H9 (cell line): Measurements from ENCODE around the gene TOGARAM1. TPM values are rescaled to one million over a fixed set of nuclear protein-coding genes. Genes with fewer than 3 reads are reported as not detected.

Experiments
- DNase-seq: peaks from one replicate; pipeline ENCODE4 v3.0.0-alpha.2; 2017
- H2AFZ ChIP-seq: one replicate; pipeline ENCODE4 v1.6.1; 2013; ENCODE audit warnings: mild to moderate bottlenecking, low read length, control low read depth, moderate library complexity
- H2AK5ac ChIP-seq: 2 replicates; pipeline ENCODE4 v1.6.1; 2013; ENCODE audit warnings: low read length, control low read depth, mixed read lengths; ENCODE audit not compliant: insufficient read length
- H2BK120ac ChIP-seq: one replicate; pipeline ENCODE4 v1.6.1; 2013; ENCODE audit warnings: low read depth, mild to moderate bottlenecking, low read length, control low read depth, inconsistent platforms; ENCODE audit not compliant: poor library complexity, severe bottlenecking
- H2BK12ac ChIP-seq: 2 replicates; pipeline ENCODE4 v1.6.1; 2013; ENCODE audit warnings: low read length, control low read depth, mixed read lengths, low read depth; ENCODE audit not compliant: insufficient read length
- H2BK15ac ChIP-seq: 2 replicates; pipeline ENCODE4 v1.6.1; 2013; ENCODE audit warnings: low read depth, low read length, control low read depth
- H2BK20ac ChIP-seq: one replicate; pipeline ENCODE4 v1.6.1; 2013; ENCODE audit warnings: low read depth, mild to moderate bottlenecking, low read length, control low read depth, inconsistent platforms; ENCODE audit not compliant: poor library complexity, severe bottlenecking
- H2BK5ac ChIP-seq: 2 replicates; pipeline ENCODE4 v1.6.1; 2013; ENCODE audit warnings: low read length, control low read depth, mixed read lengths; ENCODE audit not compliant: insufficient read length
- H3K14ac ChIP-seq: 2 replicates; pipeline ENCODE4 v1.6.1; 2013; ENCODE audit warnings: low read length, control low read depth; ENCODE audit not compliant: insufficient read depth
- H3K18ac ChIP-seq: 2 replicates; pipeline ENCODE4 v1.6.1; 2013; ENCODE audit warnings: low read depth, mild to moderate bottlenecking, mixed read lengths, low read length, control low read depth; ENCODE audit not compliant: insufficient read length
- H3K23ac ChIP-seq: 2 replicates; pipeline ENCODE4 v1.6.1; 2013; ENCODE audit warnings: low read length, control low read depth, mixed read lengths, low read depth; ENCODE audit not compliant: insufficient read length
- H3K23me2 ChIP-seq: 2 replicates; pipeline ENCODE4 v1.6.1; 2013; ENCODE audit warnings: low read depth, mild to moderate bottlenecking, mixed read lengths, low read length, control low read depth; ENCODE audit not compliant: insufficient read length, poor library complexity, severe bottlenecking
- H3K27ac ChIP-seq: 2 replicates; pipeline ENCODE4 v1.5.1; 2013; ENCODE audit warnings: low read length, control low read depth, mixed read lengths, low read depth; ENCODE audit not compliant: insufficient read length
- H3K27me3 ChIP-seq: 2 replicates; pipeline ENCODE4 v1.6.1; 2013; ENCODE audit warnings: low read length, control low read depth, inconsistent platforms; ENCODE audit not compliant: insufficient read depth
- H3K4ac ChIP-seq: 2 replicates; pipeline ENCODE4 v1.6.1; 2013; ENCODE audit warnings: low read depth, mild to moderate bottlenecking, control low read depth, inconsistent platforms, low read length, moderate library complexity
- H3K4me1 ChIP-seq: 2 replicates; pipeline ENCODE4 v1.6.1; 2013; ENCODE audit warnings: low read length, control low read depth, inconsistent platforms; ENCODE audit not compliant: insufficient read depth
- H3K4me2 ChIP-seq: 2 replicates; pipeline ENCODE4 v1.6.1; 2013; ENCODE audit warnings: low read length, control low read depth, mixed read lengths; ENCODE audit not compliant: insufficient read length, insufficient read depth
- H3K56ac ChIP-seq: 2 replicates; pipeline ENCODE4 v1.6.1; 2013; ENCODE audit warnings: low read depth, mild to moderate bottlenecking, mixed read lengths, low read length, control low read depth; ENCODE audit not compliant: insufficient read length
- H3K79me1 ChIP-seq: 2 replicates; pipeline ENCODE4 v1.6.1; 2013; ENCODE audit warnings: low read depth, mild to moderate bottlenecking, moderate library complexity, low read length, control low read depth, inconsistent platforms; ENCODE audit not compliant: insufficient read depth, poor library complexity, severe bottlenecking
- H3K79me2 ChIP-seq: 2 replicates; pipeline ENCODE4 v1.6.1; 2013; ENCODE audit warnings: low read length, control low read depth, inconsistent platforms; ENCODE audit not compliant: insufficient read depth
- H3K9ac ChIP-seq: 2 replicates; pipeline ENCODE4 v1.6.1; 2013; ENCODE audit warnings: low read length, control low read depth, mixed read lengths; ENCODE audit not compliant: insufficient read length; ENCODE audit errors: extremely low read depth
- H3K9me3 ChIP-seq: one replicate; pipeline ENCODE4 v1.6.1; 2013; ENCODE audit warnings: low read depth, low read length, inconsistent platforms; ENCODE audit not compliant: control insufficient read depth
- H3T11ph ChIP-seq: one replicate; pipeline ENCODE4 v1.6.1; 2013; ENCODE audit warnings: mild to moderate bottlenecking, low read length, control low read depth, inconsistent platforms
- H4K20me1 ChIP-seq: one replicate; pipeline ENCODE4 v1.6.1; 2013; ENCODE audit not compliant: control insufficient read depth, insufficient read length, insufficient read depth
- H4K5ac ChIP-seq: 2 replicates; pipeline ENCODE4 v1.6.1; 2013; ENCODE audit warnings: low read depth, mild to moderate bottlenecking, mixed read lengths, low read length, control low read depth; ENCODE audit not compliant: insufficient read length
- H4K8ac ChIP-seq: replicated peaks from 2 replicates; pipeline ENCODE4 v1.6.1; 2013; ENCODE audit warnings: low read length, control low read depth, mixed read lengths, low read depth; ENCODE audit not compliant: insufficient read length
- H4K91ac ChIP-seq: 2 replicates; pipeline ENCODE4 v1.6.1; 2013; ENCODE audit warnings: low read depth, mild to moderate bottlenecking, moderate library complexity, mixed read lengths, low read length, control low read depth; ENCODE audit not compliant: insufficient read length
- H3K27ac Mint-ChIP-seq, 3 experiments: 2 replicates in 2 of 3; 3 replicates in 1 of 3; pipeline ENCODE4 v1.8.0; 2020 to 2021; ENCODE audit warnings: mixed read lengths in 3 of 3, mild to moderate bottlenecking in 1 of 3, moderate library complexity in 1 of 3
- H3K27me3 Mint-ChIP-seq: 2 replicates; pipeline ENCODE4 v1.8.0; 2021; ENCODE audit warnings: low read depth, mild to moderate bottlenecking, moderate library complexity, mixed read lengths
- H3K36me3 Mint-ChIP-seq, 3 experiments: 2 replicates in 2 of 3; 3 replicates in 1 of 3; pipeline ENCODE4 v1.8.0; 2020 to 2021; ENCODE audit warnings: low read depth in 3 of 3, mixed read lengths in 3 of 3; ENCODE audit not compliant: insufficient read depth in 1 of 3
- H3K4me1 Mint-ChIP-seq, 2 experiments: 2 replicates each; pipeline ENCODE4 v1.8.0; 2020; ENCODE audit warnings: mixed read lengths in 2 of 2
- H3K4me3 Mint-ChIP-seq, 2 experiments: 2 replicates in 1 of 2; 3 replicates in 1 of 2; pipeline ENCODE4 v1.8.0; 2020 to 2021; ENCODE audit warnings: mild to moderate bottlenecking in 2 of 2, mixed read lengths in 2 of 2, moderate library complexity in 1 of 2
- H3K9me3 Mint-ChIP-seq, 2 experiments: 2 replicates in 1 of 2; 3 replicates in 1 of 2; pipeline ENCODE4 v1.8.0; 2020; ENCODE audit warnings: mild to moderate bottlenecking in 2 of 2, mixed read lengths in 2 of 2, moderate library complexity in 1 of 2
- WGBS: extraction: QIAGEN DNeasy Blood & Tissue Kit; methylation state at CpG from one replicate; pipeline ENCODE4 v1.1.7; 2013; ENCODE audit warnings: missing lambda C conversion rate, low lambda C conversion rate, mixed read lengths; ENCODE audit not compliant: insufficient read length; ENCODE audit errors: extremely low coverage; 5-methylcytosine and 5-hydroxymethylcytosine counted together
- total RNA-seq: library from RNA; stranded (reverse); gene quantifications from 2 replicates; pipeline ENCODE4 v1.2.1, GENCODE V29; 2021
- TF ChIP-seq, protein P1 (sequence below): fragments of 200-600 bp; sonication (generic); conservative IDR thresholded peaks from 3 replicates; pipeline ENCODE4 v1.8.0; 2021; ENCODE audit warnings: antibody characterized with exemption, mild to moderate bottlenecking

The TOGARAM1 gene
- total RNA-seq, 1 experiment from 2014 or later, result 11.4 TPM

DNA sequence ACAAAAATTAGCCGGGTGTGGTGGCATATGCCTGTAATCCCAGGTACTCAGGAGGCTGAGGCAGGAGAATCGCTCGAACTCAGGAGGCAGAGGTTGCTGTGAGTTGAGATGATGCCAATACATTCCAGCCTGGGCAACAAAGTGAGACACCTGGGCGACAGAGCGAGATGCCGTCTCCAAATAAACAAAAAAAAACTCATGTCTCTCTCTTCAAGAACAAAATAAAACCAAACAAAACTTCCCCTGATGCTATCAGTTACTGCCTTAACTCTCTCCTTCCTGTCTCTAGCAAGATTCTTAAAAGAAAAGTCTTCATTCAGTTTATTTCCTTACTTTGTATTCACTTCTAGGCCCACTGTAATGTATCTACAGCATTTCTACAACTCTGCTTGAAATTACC is 21.0 kb upstream of the TOGARAM1 start:
- no peak for DNase-seq
- Histone ChIP-seq H3K79me2 (no peaks in the 10 kb centered on the region), H2BK5ac (no peak overlapping the region), H2AK5ac (no peak overlapping the region), H3K4me2 (no peak overlapping the region), H3K9me3 (no peaks in the 10 kb centered on the region), H3K4ac (no peak overlapping the region), H3K27ac (no peak overlapping the region), H3K9ac (no peak overlapping the region), H2BK120ac (no peak overlapping the region), H2AFZ (no peak overlapping the region), H4K20me1 (no peaks in the 10 kb centered on the region), H2BK20ac (no peak overlapping the region), H3K27me3 (no peaks in the 10 kb centered on the region), H3K79me1 (no peaks in the 10 kb centered on the region), H4K5ac (no peak overlapping the region), H3K14ac (no peak overlapping the region), H4K91ac (no peak overlapping the region), H3K18ac (no peak overlapping the region), H3K4me1 (no peaks in the 10 kb centered on the region), H3K56ac (no peak overlapping the region), H2BK12ac (no peak overlapping the region), H4K8ac (no peak overlapping the region), H3K23ac (no peak overlapping the region), H2BK15ac (no peak overlapping the region), H3T11ph (no peak overlapping the region), H3K23me2 (no peaks in the 10 kb centered on the region)
- WGBS, result no CpG with 5 or more reads among the region's 6 CpGs
- H3K9me3 Mint-ChIP-seq, result peaks cover 6 to 8% of the 10 kb centered on the region in 2 experiments; a peak in 4 of 5 replicates
- TF ChIP-seq, protein P1, sequence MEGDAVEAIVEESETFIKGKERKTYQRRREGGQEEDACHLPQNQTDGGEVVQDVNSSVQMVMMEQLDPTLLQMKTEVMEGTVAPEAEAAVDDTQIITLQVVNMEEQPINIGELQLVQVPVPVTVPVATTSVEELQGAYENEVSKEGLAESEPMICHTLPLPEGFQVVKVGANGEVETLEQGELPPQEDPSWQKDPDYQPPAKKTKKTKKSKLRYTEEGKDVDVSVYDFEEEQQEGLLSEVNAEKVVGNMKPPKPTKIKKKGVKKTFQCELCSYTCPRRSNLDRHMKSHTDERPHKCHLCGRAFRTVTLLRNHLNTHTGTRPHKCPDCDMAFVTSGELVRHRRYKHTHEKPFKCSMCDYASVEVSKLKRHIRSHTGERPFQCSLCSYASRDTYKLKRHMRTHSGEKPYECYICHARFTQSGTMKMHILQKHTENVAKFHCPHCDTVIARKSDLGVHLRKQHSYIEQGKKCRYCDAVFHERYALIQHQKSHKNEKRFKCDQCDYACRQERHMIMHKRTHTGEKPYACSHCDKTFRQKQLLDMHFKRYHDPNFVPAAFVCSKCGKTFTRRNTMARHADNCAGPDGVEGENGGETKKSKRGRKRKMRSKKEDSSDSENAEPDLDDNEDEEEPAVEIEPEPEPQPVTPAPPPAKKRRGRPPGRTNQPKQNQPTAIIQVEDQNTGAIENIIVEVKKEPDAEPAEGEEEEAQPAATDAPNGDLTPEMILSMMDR, result no peak
- H3K4me1 Mint-ChIP-seq, result no peaks in the 10 kb centered on the region
- no peak overlapping the region for H3K4me3 Mint-ChIP-seq
- H3K36me3 Mint-ChIP-seq, result peaks cover 40 to 66% (median 54%) of the 10 kb centered on the region in 3 experiments
- no peaks in the 10 kb centered on the region for H3K27me3 Mint-ChIP-seq
- H3K27ac Mint-ChIP-seq, result no peak overlapping the region
